T-helper 1 cell (primary cell): ENCODE measurements around the gene TRAPPC14.

Source experiments
- DNase-seq, 5 donors: peaks; one replicate each; pipeline ENCODE4 v3.0.0-alpha.2; 2012 to 2020

Gene TRAPPC14

GRCh38 chr7:100171840-100172239 is 13.3 kb upstream of the TRAPPC14 start:
- DNase-seq = peak in 1 of 5 donors; percentile 19

DNA sequence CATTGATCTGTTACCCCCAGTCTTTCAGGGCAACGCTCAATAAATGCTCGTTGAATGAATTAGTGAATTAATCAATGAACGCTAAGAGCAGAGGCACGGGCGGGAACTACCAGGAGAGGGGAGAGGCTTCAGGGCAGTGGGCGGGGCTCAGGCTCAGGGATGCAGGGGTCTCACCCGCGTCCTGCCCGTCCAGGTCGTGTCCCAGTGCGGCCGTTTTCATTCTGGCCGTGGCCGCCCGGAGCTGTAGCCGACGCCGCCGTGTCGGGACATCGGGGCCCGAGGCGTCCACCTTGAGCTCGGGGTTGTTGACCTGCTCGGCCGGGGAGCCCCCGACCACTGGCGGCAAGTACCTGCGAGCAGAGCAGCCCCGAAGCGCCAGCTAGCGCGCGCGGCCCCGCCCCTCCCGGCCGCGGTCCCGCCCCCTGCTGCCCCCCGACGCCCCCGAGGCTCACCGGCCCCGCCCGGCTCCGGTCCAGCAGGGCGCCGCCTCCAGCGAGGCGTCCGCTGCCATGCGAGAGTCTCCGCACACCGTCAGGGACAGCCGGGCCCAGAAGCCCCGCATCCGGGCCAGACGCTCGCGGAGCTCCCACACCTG is 12.7 kb upstream of the TRAPPC14 start:
- DNase-seq = peak in 2 of 5 donors; percentile 24 to 51

- DNase-seq = no peak
Measured at GRCh38 chr7:100170101-100170897, 11.8 kb upstream of the TRAPPC14 start.

DNA sequence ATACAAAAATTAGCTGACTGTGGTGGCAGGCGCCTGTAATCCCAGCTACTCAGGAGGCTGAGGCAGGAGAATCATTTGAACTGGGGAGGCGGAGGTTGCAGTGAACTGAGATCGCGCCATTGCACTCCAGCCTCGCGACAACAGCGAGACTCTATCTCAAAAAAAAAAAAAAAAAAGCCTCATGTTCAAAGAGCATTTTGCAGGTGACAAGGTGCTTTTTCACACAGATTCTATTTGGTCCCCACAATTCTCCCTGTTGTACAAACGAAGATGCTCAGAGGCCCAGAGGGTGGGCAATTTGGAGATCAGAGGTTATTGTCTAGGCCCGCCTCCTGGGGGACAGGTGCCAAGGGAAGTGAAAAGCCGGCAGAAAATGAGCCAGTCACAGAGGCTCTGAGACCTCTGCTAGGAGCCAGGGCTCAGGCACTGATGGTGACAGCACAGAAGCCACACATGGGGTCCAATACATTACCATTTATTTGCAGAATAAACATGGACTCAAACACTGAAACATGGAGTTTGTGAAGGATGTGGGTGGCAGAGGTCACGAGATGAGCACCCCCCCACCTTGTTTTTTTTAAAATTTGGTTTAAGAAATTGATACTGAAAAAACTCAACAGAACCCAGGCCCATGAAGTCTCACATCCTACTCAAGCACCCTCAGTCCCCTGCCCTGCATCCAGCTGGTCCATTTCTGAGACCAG is 10.8 kb upstream of the TRAPPC14 start:
- no peak for DNase-seq

DNA sequence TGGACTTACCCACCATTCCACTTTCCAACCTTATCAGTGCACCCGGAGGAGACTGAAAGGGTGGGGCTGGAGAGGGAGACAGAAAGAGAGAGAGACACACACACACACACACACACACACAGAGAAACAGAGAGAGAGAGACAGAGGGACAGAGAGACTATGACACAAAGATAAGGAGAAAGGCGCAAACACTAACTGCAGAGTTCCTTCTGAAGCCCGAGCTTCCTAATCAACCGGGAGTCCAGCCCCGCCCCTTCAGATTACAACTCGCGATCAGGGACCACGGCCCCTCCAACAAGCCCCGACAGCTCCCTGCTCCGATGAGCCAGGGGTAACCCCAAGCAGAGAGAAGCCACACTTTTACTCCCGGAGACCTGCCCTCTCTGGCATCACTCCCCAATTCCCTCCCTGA is 9.4 kb upstream of the TRAPPC14 start:
- no peak for DNase-seq

DNA sequence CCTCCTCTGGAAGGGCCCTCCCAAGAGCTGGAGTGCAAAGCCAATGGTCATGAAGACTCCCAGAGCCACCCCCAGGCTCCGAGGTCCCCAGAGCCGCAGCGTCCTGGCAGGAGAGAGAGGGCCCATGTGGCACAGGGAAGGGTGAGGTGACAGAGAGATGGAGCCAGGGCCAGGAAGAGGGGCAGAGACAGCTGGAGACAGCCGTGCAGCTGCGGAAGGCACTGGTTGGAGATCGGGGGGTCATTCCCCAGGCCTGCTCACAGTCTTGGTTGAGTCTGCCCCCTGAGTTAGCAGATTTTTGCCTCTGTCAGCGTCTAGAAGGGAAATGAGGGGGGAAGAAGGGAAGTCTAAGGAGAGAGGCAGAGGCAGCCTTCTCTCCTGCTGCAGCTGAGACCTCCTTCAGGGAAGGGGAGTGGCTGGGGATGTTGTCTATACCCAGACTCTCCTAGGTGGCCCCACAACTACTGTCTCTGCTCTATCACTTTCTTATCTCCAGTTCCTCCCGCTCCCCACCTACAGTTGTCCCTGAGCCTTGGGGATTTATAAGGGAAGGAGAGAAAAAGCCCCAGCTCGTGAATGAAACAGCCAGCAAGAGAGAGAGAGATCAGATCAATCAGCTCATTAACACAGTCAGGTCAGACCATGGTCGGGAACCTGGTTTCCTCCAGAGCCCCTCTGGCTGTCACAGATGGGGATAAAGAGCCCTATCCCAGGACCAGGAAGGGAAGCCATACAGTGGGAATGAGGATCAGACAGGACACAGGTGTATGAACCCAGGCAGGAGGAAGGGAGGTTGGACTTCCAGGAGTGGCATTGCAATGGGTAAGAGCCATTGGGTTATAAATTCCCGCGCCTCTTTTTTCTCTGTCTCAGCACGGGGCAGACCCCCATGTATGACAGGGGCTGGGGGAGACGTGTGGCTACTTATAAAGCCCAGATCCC is 8.7 kb upstream of the TRAPPC14 start:
- no peak for DNase-seq

DNA sequence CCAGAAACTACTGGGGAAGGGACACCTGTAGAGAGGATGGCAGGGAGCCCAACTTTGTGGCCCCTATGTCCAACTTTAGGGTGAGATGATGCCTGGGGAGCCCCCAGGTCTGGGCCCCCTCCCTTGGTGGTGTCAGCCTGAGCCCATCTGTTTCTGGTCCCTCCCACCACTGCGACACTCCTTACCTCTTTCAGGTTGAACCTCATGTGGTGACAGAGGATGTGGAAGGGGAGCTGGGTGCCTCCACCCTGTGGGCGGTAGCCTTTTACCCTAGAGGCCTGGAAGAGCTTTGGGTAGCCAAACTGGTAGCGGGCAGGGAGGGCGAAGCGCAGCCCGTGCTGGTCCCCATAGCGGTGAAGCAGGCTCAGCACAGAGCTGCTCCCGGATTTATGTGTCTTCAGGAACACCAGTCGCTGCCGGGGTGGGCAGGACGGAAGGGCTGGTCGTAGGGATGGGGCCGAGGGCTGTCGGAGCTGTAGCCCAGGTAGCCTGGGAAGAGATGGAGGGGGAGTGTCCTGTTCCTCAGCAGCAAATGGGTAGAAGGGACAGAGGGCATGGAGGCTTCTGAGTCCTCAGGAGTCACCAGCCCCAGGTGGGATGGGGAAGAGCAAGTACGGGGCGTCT is 7.9 kb upstream of the TRAPPC14 start:
- DNase-seq = peak in 2 of 5 donors; percentile 12 to 48

- no peak for DNase-seq
Measured at GRCh38 chr7:100163871-100164270, 5.3 kb upstream of the TRAPPC14 start.

GRCh38 chr7:100163006-100163531 is 4.5 kb upstream of the TRAPPC14 start:
- peak in 1 of 5 donors; percentile 32 for DNase-seq

- no peak for DNase-seq
Measured at GRCh38 chr7:100160067-100160466, 1.5 kb upstream of the TRAPPC14 start.

DNA sequence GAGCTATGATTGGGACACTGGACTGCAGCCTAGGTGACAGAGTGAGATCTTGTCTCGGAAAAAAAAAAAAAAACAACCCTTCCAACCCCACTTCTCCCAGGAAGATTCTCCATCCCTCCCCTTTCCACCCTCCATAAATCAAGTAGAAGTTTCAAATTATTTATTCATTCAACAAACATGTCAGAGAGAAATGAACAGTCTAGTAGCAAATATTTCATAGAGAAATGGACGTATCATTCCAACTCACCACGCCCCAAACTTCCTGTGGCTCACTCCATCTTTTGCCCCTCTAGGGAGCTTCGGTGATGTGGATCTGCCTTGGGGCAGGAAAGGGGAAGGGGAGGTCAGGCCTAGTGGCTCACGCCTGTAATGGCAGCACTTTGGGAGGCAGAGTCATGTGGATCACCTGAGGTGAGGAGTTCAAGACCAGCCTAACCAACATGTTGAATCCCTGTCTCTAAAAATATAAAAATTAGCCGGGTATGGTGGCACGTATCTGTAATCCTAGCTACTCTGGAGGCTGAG is 638 bp upstream of the TRAPPC14 start:
- DNase-seq = no peak

GRCh38 chr7:100157334-100158228 is 942 bp downstream of the TRAPPC14 start:
- DNase-seq = no peak

DNA sequence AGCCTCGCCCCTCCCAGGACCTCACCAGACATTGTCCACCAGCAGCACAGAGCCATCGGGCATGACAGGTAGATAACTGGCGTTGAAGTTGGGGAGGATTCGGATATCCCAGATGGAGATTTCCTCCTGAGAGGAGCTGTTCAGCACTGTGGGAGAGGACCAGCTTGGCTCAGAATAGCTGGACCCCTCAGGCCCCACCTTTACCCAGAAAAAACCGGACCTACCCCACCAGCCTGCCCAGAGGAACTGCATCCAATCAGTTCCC is 1.5 kb downstream of the TRAPPC14 start:
- DNase-seq = no peak

DNA sequence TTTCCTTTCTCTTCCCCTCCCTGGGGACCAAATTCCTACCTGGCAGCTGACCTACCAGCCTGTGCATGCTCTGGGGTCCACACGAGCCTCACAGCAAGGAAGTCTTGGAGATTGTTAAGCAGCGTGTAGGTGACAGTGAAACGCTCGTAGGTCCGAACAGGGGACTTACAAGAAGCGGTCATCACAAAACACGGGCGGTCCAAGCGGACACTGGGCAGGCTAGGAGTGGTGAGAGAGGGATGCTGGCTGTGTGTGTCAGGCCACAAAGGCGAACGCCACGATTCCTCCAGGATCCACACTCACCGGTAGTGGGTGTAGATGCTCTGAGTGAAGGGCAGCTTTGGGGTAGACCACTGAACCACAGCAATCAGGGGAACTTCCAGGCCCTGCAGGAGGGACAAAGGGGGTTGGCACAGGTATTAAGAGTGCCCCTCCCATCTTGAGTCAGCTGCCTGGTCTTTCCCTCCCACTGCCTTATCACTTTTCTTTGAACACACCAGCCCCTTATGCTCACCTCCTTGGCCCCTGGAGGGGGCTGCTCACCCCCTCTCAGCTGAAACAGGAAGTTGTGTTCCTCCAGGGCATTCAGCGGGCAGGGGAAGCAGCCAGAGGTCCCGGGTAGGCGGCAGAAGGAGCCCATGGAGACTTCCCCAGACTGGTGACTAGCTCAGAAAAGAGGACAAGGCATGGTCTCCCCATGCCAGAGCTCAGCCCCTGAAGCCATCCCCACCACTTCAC is 2.0 kb downstream of the TRAPPC14 start:
- peak in 1 of 5 donors; percentile 14 for DNase-seq

GRCh38 chr7:100155553-100156317 is 2.8 kb downstream of the TRAPPC14 start:
- DNase-seq = no peak

- DNase-seq = no peak
Measured at GRCh38 chr7:100154651-100155491, 3.7 kb downstream of the TRAPPC14 start.

DNA sequence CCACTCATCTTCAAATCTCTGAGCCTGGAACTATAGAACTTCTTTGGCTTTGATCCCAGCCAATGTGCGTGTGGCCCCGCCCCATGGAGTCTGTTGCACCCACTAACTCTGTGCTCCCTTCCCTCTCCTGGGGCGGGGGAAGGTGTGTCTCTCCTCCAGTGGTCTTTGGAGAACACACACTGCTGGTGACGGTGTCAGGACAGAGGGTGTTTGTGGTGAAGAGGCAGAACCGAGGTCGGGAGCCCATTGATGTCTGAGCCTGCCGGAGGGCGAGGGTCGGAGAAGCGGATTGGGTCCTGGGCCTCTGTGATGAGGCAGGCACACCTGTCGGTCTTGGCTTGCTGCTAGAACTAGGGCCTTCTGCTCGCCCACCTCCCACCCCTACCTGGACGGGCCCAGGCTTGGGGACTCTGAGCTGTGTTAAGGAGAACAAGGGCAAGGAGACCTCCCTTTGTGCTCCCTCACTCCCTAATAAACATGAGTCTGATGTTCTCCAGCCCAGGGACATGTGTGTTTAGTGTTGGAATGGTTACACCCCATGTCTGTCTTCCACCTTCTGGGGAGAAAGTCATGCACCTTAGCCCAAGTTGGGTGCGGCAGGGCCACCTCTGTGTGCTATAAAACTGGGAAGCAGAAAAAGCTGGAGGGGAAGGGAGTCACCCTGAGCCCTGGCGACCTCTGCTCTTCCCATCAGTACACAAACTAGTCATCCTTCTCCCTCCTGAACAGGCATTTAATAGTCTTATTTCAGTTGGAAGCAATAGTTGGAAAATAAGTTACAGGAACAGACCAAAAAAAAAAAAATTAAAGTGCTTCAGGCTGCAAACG is 4.6 kb downstream of the TRAPPC14 start:
- DNase-seq = no peak
